GM19238 (cell line): ENCODE results near the gene SIRPB2.

Experiments used
- DNase-seq: peaks from one replicate; pipeline ENCODE4 v3.0.0; 2011; ENCODE audit warnings: low spot score; ENCODE audit not compliant: insufficient read length

SIRPB2 gene

DNA sequence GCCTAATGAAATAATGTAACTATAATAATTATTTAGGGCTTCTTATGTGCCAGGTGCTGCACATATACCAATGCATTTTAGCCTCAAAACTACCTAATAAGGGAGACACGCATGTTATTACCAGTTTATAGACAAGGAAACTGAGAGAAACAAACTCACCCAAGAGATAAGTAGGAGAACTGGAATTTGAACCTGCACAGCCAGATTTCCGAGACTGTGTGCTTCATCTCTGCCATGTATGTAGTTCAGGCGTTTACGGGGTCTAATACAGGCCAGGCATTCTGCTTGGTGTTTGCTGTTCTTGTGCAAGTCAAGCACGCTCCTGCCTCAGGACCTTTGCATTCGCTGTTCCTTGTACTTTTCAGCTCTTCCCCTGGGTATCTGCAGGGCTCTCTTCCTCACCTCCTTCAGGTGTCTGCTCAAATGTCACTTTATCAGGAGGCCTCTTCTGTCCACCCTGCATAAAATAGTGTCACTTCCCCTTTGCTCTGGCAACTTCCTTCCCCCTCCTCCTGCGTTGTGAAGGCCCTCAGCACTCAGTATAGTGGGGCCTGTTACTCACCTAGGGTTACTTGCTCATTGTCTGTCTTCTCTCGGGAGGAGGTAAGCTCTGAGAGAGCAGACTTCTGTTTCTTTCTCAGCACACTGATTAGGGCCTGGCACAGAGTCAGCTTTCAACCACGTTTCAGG lies 18.5 kb downstream of the SIRPB2 start:
- no peak for DNase-seq

DNA sequence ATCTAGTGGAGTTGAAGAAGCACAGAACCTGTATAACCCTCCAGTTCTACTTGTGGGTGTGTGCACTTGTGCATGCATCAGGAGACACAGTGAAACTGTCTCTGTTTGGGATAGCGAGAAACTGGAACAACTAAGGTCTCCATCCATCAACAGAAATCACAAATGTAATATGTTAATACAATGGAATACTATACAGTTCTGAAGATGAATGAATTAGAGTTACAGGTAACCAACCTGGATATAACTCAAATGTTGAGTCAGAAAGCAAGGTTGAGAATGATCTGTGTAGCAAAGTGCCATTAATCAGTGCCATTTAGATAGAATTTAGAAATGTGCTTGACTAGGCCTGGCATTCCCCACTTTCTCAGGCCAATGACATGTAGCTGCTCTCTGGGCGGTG lies 20.0 kb downstream of the SIRPB2 start:
- DNase-seq: no peak

DNA sequence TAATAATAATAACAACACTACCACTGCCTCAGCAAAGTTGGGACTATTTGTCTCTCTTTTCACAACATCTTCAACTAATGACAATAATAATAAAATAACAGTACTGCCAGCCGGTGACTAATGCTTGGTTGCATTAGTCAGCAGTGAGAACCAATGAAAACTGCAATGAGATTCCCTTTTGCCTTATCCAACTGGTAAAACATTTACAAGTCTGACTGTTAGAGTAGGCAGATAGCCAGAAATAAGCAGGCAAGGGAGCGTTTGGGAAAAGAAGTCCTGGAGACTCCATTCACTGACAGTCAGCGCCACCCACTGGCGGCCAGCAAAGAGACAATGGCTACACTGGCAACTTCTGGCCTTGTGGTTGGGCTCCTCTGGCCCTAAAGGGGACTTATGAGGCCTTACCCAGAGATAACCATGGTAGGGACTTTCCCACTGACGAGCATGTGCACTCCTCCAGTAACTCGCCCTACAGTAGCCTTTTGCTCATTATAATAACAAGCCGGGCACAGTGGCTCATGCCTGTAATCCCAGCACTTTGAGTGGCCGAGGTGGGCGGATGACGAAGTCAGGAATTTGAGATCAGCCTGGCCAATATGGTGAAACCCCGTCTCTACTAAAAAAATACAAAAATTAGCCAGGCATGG lies 21.2 kb downstream of the SIRPB2 start:
- DNase-seq: peak; percentile 7

DNA sequence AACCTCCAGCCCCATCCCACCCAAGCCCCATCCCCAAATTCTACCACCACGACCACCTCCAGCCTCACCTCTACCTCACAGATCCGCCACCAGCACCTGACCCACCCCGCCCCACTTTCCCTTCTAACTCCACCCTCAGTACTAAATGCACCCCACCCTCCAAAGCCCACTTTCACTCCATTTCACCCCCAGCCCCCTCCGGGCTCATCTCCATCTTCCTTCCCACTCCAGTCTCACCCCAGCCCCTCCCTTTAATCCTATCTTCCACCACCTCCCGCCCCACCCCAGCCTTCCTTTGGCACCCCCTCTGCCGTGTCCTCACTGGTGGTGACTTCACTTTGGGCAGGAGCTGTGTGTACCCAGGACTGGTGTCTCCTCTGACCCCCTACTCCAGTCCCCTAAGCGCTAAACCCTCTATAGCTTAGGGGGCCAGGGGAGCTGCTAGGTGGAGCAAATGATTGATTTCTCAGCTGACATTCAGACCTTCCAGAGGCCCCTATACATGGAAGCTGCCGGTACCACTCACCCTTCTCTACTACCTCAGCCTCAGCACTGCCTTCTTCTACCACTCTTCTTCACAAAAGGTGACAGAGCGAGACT lies 21.8 kb downstream of the SIRPB2 start:
- DNase-seq: no peak

DNA sequence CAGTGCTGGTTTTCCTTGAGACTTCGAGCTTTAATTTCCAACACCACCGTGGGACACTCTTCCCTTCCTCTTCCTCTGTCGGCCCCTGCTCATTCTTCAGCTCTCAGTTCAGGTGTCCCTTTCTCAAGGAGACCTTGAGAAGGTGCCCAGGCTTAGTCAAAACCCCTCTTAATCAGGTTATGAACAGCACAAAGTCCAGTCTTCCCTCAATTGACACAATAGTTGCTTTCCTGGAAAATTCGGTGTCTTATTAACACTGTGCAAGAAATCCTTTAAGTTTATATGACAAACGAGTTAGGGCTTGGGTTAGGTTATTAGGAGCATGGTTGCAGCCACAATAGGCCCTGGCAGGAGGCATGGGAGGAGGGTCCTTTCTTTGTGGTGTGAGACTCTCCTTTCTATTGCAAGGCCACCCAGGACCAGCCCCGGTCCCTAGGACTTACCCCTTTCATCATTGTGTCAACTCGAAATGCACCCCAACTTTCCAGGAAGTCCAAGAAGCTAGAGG lies 23.0 kb downstream of the SIRPB2 start:
- no peak for DNase-seq

DNA sequence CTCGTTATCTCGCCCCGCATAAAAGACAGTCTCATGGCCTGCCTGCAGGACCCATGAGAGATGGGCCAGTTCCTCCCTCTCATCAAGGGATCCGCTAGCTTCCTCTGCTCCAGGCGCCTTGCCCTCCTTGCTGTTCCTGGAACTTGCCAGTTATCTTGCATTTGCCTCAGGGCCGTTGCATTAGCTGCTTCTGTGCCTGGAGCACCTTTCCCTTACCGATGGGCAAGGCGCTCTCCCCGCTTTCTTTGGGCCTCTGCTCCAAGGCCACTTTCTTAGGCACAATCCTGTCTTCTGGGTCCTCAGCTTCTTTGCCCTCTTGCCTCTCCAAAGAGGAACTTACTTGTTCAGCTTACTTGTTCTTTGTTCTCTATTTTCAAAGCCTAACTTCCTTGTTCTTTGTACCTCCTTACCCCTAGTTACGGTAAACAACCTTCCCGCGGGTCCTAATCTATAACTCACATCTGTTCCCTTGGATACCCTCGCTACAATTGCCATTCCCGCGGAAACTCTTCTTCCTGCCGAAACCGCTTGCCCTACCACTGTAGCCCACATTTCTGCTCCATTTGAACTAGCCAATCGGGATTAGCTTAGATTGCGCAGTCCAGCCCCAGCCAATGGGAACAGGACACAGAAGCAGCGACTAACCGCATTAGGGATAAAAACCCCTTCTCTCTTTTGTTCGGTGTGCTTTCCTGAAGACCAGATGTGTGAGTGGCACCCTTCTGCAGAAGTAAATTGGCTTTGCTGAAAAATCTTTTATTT lies 23.7 kb downstream of the SIRPB2 start:
- no peak for DNase-seq

DNA sequence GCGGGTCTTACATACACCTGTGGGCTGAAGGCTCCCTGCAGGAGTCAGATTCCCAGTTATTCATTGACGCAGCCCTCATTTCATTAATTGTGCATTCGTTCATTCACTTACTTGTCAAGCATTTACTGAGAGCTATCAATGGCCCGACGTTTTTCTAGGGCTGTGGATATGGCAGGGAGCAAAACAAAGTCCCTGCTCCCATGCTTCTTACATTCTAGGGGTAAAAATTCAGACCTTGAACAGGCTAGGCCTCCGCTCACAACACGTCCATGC lies 24.2 kb downstream of the SIRPB2 start:
- no peak for DNase-seq

DNA sequence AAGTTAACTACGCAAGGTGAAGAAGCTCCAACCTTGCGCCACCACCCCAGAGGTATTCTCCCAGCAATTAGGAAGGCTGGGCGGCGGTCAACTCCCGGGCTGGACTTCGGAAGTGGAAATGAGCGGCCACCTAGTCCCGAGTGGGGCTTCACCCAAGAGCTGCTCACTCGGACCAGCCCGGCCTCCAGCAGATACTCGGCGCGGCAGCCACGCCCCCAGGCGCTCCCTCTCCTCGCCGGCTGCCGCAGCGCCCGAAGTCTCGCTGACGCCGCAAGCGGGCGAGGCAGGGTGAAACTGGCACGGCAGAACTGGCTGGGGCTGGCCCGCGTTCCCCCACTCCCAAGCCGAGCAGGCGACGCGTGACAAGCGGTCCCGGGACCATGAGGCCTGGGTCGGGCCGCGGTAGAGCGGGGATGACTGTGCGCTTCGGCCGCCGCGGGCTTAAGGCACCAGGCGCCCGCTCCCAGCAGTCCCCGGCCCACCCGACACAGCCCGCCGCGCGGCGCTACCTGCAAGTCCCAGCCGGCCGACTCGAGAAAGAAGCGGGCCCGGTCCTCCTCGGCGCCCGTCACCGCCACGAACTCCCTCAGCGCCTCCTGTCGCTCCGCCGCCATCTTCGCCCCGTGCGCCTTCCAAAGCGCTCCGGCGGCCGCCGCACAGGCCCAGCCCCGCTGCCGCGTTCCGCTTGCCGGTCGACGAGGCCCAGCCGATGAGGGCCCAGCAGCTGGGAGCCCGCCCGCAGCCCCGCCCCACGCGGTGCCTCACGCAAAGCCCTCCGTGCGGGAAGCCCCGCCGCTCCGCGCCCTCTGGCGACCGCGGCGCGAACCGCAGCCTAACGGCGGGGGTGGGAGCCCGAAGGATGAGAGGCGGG lies 24.8 kb downstream of the SIRPB2 start, which contains the start of gene NSFL1C:
NSFL1C (minus strand) TSS at position 639 of the 871 bp plus-strand sequence; CDS start at position 614, 25 bp downstream.
- peak; percentile 95 for DNase-seq

DNA sequence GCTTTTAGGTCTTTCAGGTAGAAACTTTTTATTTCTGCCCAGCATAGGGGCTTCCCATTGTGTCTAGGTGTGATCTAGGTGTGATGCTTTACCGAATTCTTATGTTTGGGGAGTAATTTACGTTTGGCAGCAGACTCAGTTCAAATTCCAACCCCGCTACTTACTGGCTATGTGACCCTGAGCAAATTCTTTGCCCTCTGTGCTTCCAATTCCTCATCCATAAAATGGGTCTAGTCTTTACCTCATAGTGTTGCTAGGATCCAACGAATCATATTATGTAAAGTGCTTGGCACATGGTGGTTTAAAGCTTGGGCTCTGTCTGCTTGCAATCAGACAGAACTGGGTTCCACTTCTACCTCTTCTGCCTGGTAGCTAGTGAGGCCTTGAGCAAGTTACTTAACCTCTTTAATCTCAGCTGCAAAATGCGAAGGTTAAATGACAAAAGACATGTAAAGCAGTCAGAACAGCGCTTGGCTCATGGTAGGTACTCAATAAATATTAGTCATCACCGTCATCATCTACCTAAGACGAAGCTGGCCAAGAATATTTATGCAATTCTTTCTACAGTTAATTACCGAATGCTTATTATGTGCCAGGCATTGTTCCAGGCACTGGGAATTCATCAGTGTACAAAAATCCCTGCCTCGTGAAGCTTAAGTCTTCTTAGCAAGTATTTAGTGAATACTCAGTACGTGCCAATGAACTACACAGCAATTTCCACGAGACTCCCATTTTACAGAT lies 25.6 kb downstream of the SIRPB2 start:
- no peak for DNase-seq

DNA sequence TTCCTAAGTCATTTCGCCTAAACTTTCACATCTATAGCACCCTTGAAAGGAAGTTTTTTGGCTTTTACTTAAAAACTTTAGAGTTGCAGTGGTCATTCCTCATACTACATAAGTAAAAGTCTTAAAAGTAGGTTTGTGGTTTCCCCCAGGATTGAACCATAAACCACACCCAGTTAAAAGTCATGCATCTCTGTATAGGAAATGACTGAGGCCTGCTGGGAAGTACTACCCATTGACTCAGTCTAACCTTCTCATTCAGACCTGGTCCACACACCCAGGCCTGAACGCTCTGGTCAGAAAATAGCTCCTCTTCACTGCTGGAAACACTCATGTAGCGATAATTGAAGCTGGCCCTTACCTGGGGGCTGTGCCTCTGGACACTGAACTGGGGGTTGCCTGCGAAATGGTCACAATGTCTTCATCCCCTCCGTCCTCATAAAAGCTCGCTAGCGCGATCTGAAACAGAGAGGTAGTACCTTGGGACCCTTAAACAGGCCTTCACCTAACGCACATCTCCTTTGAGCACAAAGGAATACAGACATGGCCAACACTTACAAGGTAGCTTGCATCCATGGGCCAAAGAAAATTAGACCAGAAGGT lies 27.1 kb downstream of the SIRPB2 start:
- no peak for DNase-seq

DNA sequence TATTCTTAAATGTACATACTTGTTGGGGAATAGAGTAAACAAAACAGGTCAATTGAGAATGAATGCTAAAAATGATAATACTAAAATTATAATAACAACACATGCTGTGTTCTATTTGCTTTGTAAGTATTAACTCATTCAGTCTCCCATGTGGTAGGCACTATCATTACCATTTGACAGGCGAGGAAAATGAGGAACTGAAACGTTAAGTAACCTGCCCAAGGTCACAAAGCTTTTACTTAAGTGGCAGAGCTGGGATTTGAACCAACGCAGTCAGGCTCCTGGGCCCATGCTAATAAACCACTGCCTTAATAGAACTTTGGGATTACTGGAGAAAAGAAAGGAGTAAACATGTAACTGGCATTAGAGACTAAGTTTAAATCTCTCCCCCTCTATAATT lies 28.4 kb downstream of the SIRPB2 start:
- DNase-seq: no peak

DNA sequence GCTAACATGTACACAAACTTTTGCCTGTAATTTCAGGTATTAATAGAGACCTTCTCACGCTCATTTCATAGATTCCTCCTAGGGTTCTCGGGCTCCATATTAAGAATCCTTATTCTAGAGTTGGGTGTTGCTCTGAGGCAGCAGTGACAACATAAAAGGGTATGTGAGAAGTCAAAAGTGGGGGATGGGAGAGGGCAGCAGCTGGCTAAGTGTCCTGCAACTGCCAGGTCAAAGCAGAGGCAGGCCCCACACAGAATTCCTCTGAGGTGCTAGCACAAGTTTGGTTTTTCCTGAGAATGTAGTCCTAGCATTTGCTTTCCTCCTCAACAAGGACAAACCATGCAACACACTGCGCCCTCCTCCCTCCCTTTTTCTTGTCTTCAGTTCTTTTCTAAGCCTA lies 29.2 kb downstream of the SIRPB2 start:
- no peak for DNase-seq

DNA sequence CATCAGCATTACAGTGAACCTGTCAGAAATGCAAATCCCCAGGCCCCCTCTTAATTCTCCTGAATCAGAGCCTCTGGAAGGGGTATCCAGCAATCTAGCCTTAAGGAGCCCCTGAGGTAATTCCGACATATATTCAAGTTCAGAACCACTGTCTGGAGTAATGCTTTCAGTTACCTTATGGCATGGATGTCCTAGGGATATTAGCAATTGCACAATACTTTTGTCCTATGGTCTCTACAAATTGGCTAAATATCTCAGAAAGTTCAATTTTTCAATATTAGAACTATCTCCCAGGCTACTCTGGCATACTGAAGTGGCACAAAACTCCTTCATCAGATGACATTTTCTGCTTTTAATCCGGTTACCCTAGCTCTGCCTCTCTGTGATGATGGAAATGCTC lies 30.9 kb downstream of the SIRPB2 start:
- no peak for DNase-seq

DNA sequence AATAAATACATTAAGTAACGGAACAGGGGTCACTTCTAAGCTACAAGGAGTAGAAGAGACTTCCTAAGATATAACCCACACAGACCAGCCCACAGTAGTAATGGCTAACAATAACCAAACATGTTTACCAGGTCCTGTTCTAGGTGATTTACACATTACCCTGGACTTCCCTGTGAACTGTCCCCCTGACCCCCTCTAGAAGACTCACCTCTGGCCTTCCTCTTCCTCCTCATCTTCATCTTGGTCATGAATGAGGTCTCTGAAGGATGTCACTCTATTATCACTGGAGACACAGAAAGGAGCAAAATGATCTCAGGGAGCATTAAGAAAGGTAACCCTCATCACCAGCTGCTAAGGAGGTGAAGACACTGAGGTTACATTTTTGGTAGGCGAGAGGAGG lies 33.2 kb downstream of the SIRPB2 start:
- no peak for DNase-seq

DNA sequence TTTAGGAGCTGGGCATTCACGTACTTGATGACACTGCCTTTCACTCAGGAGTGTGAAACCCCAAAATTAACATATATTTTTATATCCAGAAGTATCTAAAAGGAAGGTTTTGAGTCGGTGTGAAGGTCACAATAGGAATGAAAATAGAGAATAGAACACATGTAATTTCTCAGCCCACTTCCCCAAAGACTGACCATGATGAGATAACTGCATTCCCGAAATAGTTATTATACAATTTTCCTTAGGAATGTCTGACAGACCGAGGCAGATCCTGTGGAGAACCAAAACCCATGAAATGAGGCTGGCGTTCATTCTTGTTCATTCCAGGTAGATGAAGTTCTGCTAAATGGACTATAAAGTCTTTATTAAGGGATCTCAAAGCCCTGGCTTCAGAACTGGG lies 34.9 kb downstream of the SIRPB2 start:
- no peak for DNase-seq

DNA sequence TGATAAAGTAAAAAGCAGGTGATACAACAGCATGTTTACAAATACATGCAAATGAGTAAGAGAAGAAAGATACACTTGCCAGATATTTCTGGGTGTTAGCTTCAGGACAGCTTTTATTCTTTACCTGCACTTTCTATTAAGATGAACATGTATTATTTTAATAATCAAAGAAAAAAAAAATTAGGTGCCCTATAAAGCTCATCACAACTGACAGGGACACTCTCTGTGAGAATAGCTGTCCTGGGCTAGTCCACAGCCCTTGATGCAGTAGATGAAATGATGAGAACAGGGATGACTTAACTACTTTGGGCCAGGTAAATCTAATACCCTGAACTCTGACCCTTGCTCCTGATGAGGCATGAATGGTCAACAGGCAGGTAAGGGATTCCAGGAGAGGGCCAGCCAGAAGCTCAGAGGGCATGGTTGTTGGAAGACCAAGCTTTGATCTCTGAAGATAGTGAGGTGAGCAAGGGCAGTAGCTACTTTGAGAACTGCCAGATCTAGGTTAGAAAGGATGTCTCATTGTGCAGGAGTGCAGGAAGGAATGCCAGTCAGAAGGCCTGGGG lies 40.2 kb downstream of the SIRPB2 start:
- DNase-seq: no peak

DNA sequence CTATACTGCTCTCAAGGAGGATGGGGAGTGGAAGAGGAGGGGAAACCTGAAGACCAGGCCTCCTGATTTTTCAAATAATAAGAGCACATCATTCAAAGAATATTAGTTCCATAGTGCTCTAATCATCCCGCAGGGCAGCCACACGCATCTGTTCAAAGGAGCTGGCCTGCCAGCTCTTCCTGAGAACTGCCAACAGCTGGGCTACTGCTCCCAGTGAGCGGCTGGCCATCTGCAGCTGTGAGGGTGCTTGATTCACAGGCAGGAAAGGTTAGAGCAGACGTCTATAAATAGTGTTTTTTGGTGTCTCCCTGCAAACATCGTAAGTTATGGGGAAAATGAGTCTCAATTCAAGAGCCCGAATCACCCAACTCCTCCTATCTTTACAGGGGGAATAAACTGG lies 41.9 kb downstream of the SIRPB2 start:
- DNase-seq: no peak

DNA sequence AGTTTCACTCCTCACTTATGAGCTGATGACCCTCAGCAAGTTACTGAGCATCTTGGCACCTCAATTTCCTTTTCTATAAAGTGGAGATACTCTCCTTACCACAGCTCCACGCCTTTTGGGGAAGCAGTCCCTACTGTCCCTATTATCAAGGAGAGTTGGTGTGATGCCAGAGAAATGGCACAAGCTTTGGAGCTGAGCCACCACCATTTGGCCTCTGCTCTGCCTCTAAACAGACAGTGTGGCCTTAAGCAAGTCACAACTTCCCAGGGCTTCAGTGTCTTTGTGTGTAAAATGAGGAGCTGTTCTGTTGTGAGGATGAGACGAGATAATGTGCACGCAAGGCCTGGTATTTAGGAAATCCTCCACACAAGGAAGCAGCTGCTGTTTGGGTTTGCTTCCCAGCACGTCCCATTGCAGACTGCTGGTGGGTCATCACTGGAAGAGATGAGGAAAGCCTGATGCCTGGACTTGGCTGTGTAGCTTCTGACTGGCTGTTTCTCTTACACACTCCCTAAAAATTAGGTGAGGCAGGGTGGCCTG lies 43.1 kb downstream of the SIRPB2 start:
- DNase-seq: no peak

DNA sequence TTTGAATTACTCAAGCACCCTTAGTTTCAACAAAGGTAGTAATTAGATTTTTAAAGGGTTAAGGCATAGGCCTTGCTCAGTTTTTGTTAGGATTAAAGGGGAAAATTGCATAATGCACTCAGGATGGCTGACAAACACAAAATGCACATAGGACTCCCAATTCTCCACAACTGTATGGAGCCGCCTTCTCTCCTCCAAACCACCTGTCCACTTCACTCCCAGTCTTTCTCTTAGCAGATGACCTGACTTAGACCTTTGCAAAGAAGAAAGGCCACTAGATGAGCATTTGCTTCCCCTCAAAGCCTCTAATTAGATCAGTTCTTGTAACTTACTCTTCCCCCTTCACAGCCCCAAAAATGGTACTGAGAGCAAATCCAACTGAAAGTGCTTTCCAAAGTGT lies 44.7 kb downstream of the SIRPB2 start:
- DNase-seq: no peak
